Kidney epithelial cell (primary cell): ENCODE results near the gene ZNF213. TPM values are rescaled to one million over a fixed set of nuclear protein-coding genes. Genes with fewer than 3 reads are reported as not detected.

ENCODE experiments used
- DNase-seq: peaks from one replicate; pipeline ENCODE4 v3.0.0-alpha.2; 2010; ENCODE audit warnings: low read depth
- H3K27me3 ChIP-seq: 2 replicates; pipeline ENCODE4 v1.6.0; 2011; ENCODE audit warnings: low read length; ENCODE audit not compliant: control insufficient read depth, insufficient read depth
- H3K36me3 ChIP-seq: 2 replicates; pipeline ENCODE4 v1.5.1; 2011; ENCODE audit warnings: low read length; ENCODE audit not compliant: control insufficient read depth, insufficient read depth
- H3K4me3 ChIP-seq: 2 replicates; pipeline ENCODE4 v1.5.1; 2011; ENCODE audit warnings: low read depth, mild to moderate bottlenecking, control low read depth, low read length
- CTCF ChIP-seq: IDR thresholded peaks from 2 replicates; pipeline ENCODE4 v1.5.1; 2011; ENCODE audit warnings: mild to moderate bottlenecking, moderate library complexity, low read length, control low read depth, inconsistent platforms; ENCODE audit not compliant: insufficient read depth, poor library complexity, severe bottlenecking
- total RNA-seq: library from RNA; depleted of rRNA; stranded (reverse); fragments of >200 nt; gene quantifications from 2 replicates; pipeline ENCODE4 v1.2.3, GENCODE V29; 2015

Gene ZNF213
- total RNA-seq, 1 donor from 2014 or later: 13.7 TPM

DNA sequence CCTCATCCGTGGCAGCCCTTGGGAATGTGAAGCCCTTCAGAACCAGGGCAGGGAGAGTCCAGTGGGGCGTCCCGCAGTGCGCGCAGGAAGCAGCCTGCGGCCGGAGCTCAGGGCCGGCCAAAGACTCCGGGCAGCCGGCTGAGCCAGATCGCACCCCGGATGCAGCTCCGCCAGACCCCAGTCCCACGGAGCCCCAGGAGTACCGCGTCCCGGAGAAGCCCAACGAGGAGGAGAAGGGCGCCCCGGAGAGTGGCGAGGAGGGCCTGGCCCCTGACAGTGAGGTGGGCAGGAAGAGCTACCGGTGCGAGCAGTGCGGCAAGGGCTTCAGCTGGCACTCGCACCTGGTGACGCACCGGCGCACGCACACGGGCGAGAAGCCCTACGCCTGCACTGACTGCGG is 15.5 kb upstream of the ZNF213 start:
- TF ChIP-seq CTCF: no peak
- peaks cover 2% of the 10 kb centered on the region for H3K36me3 ChIP-seq
- no peak for DNase-seq

DNA sequence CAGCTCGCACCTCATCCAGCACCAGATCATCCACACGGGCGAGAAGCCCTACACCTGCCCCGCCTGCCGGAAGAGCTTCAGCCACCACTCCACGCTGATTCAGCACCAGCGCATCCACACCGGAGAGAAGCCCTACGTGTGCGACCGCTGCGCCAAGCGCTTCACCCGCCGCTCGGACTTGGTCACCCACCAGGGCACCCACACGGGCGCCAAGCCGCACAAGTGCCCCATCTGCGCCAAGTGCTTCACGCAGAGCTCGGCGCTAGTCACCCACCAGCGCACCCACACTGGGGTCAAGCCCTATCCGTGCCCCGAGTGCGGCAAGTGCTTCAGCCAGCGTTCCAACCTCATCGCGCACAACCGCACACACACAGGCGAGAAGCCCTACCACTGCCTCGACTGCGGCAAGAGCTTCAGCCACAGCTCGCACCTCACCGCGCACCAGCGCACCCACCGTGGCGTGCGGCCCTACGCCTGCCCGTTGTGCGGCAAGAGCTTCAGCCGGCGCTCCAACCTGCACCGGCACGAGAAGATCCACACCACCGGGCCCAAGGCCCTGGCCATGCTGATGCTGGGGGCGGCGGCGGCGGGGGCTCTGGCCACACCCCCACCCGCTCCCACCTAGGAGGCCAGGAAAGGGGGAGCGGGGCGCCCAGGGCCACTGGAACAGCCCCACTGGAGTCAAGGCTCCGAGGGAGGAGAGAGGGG is 15.0 kb upstream of the ZNF213 start:
- Histone ChIP-seq H3K27me3 (no peaks in the 10 kb centered on the region), H3K4me3 (no peak overlapping the region), H3K36me3 (peaks cover 2% of the 10 kb centered on the region)
- no peak for TF ChIP-seq CTCF
- DNase-seq: no peak

More for the DNA sequence above, 15.5 kb upstream of the ZNF213 start:
- Histone ChIP-seq H3K4me3 (no peak overlapping the region), H3K27me3 (no peaks in the 10 kb centered on the region)

GRCh38 chr16:3120435-3120834 is 14.4 kb upstream of the ZNF213 start:
- Histone ChIP-seq H3K4me3 (no peak overlapping the region), H3K27me3 (no peaks in the 10 kb centered on the region), H3K36me3 (peaks cover 2% of the 10 kb centered on the region)
- DNase-seq: no peak
- TF ChIP-seq CTCF: no peak

DNA sequence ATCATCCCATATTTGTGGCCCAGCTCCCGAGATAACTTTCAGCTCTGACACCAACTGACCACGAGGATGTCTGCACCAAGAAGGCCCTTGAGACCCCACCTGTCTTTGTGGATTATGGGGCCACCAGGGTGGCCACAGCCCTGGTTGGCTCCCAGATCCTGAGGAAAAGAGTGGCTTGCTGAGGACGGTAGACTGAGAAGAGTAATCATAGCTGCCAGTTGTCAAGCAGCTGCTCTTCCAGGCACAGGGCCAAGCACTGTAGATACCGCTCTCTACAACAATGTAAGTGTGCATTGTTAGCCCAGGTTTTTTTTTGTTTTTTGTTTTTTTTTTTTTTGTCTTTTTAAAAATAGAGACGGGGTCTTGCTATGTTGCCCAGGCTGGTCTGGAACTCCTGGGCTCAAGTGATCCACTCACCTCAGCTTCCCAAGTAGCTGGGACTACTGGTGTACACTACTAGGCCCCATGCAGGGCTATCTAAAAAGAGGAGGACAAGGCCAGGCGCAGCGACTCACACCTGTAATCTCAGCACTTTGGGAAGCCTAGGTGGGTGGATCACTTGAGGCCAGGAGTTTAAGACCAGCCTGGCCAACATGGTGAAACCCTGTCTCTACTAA is 12.9 kb upstream of the ZNF213 start:
- H3K27me3 ChIP-seq: no peaks in the 10 kb centered on the region
- TF ChIP-seq CTCF: no peak
- H3K4me3 ChIP-seq: no peak overlapping the region
- no peak for DNase-seq
- H3K36me3 ChIP-seq: peaks cover 2% of the 10 kb centered on the region

DNA sequence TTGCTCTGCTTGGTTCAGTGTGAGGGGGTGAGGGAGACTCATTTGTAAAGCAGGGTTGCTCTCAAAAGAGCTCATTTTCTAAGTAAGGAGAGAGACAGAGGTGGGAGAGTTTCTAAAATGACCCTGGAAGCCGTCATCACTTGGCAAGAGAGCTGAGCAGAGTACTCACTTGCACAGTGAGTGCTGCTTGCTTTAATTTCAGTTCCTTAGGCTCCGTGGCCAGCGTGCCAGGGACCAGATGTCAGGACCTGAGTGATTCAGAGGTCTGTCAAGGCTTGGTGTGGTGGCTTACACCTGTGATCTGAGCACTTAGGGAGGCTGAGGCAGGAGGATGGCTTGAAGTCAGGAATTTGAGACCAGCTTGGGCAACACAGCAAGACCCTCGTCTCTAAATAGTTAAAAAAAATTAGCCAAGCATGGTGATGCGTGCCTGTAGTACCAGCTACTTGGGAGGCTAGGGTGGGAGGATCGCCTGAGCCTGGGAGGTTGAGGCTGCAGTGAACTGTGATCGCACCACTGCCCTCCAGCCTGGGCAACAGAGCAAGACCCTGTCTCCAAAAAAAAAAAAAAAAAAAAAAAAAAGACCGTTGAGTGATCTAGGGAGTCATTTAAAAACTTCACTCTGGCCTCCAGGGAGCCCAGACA is 11.8 kb upstream of the ZNF213 start:
- Histone ChIP-seq H3K36me3 (peaks cover 3% of the 10 kb centered on the region), H3K4me3 (no peak overlapping the region), H3K27me3 (no peaks in the 10 kb centered on the region)
- DNase-seq: no peak
- TF ChIP-seq CTCF: no peak
